DND-41 (cell line): ENCODE results near the gene LTF.

Experiments
- CTCF ChIP-seq: IDR thresholded peaks from 2 replicates; pipeline ENCODE4 v1.5.1; 2012; ENCODE audit warnings: borderline replicate concordance, low read length, moderate library complexity, mild to moderate bottlenecking; ENCODE audit not compliant: poor library complexity, severe bottlenecking; ENCODE audit errors: extremely low read depth
- EZH2 ChIP-seq: IDR thresholded peaks from 3 replicates; pipeline ENCODE4 v1.6.1; 2012; ENCODE audit warnings: borderline replicate concordance, low read depth, mild to moderate bottlenecking, moderate library complexity, low read length, inconsistent platforms; ENCODE audit not compliant: severe bottlenecking

GRCh38 chr3:46411271-46411670 is 53.4 kb downstream of the LTF start:
- TF ChIP-seq CTCF (no peak), EZH2 (no peak)
